PC-3 (cell line): ENCODE results near the gene C4orf50. TPM values are rescaled to one million over a fixed set of nuclear protein-coding genes. Genes with fewer than 3 reads are reported as not detected.

Experiments
- ATAC-seq: fragments of 200-7000 bp; cut with Tn5 transposase; 2 replicates; pipeline ENCODE4 v1.9.1; 2020; ENCODE audit warnings: mild to moderate bottlenecking, moderate library complexity
- BruUV-seq: library from RNA; stranded (reverse); fragments of 400-500 nt; replicated peaks from 2 replicates; lab custom pipeline; 2021; lab: Mats Ljungman, UMichigan
- CTCF ChIA-PET: fragments of 300-600 bp; sonication (Branson Sonifier 250); formaldehyde crosslinking; loops from one replicate; lab custom pipeline; 2022; ENCODE audit warnings: antibody characterized with exemption; lab: Charles Lee
- POLR2A ChIA-PET: fragments of 300-600 bp; sonication (Branson Sonifier 250); formaldehyde crosslinking; loops from one replicate; lab custom pipeline; 2022; ENCODE audit warnings: antibody characterized with exemption; ENCODE audit not compliant: unreplicated experiment; lab: Charles Lee
- DNase-seq: peaks from one replicate; pipeline ENCODE4 v3.0.0-alpha.2; 2015
- H2AFZ ChIP-seq: fragments of 300-600 bp; sonication (generic); 2 replicates; pipeline ENCODE4 v1.6.0; 2016; ENCODE audit warnings: antibody characterized with exemption, low read length
- H3F3A ChIP-seq: fragments of 300-600 bp; sonication (generic); one replicate; pipeline ENCODE4 v1.6.0; 2017; ENCODE audit warnings: antibody characterized with exemption, low read length, control low read depth, mild to moderate bottlenecking; ENCODE audit not compliant: unreplicated experiment
- H3K27ac ChIP-seq: fragments of 300-600 bp; sonication (generic); 2 replicates; pipeline ENCODE4 v1.5.1; 2016; ENCODE audit warnings: mild to moderate bottlenecking, low read length
- H3K27me3 ChIP-seq: fragments of 300-600 bp; sonication (generic); 2 replicates; pipeline ENCODE4 v1.6.1; 2016; ENCODE audit warnings: low read length, mixed read lengths
- H3K36me3 ChIP-seq: fragments of 300-600 bp; sonication (generic); 2 replicates; pipeline ENCODE4 v1.6.1; 2016; ENCODE audit warnings: low read depth, mixed run types, low read length, mixed read lengths
- H3K4me1 ChIP-seq: fragments of 300-600 bp; sonication (generic); 2 replicates; pipeline ENCODE4 v1.5.1; 2016; ENCODE audit warnings: low read length; ENCODE audit not compliant: insufficient read depth
- H3K4me2 ChIP-seq: fragments of 300-600 bp; sonication (generic); 2 replicates; pipeline ENCODE4 v1.6.0; 2016; ENCODE audit warnings: low read length
- H3K4me3 ChIP-seq: fragments of 300-600 bp; sonication (generic); 2 replicates; pipeline ENCODE4 v1.5.1; 2016; ENCODE audit warnings: mild to moderate bottlenecking, low read length, mixed read lengths
- H3K79me2 ChIP-seq: fragments of 300-600 bp; sonication (generic); 2 replicates; pipeline ENCODE4 v1.6.1; 2017; ENCODE audit warnings: low read length, mixed read lengths
- H3K9ac ChIP-seq: fragments of 300-600 bp; sonication (generic); 2 replicates; pipeline ENCODE4 v1.6.0; 2016; ENCODE audit warnings: mild to moderate bottlenecking, low read length
- H3K9me2 ChIP-seq: fragments of 300-600 bp; sonication (generic); replicated peaks from 2 replicates; pipeline ENCODE4 v1.6.1; 2016; ENCODE audit warnings: mixed run types, low read length, mixed read lengths
- H3K9me3 ChIP-seq: fragments of 300-600 bp; sonication (generic); 2 replicates; pipeline ENCODE4 v1.6.1; 2016; ENCODE audit warnings: low read length, mixed read lengths
- H4K20me1 ChIP-seq: fragments of 300-600 bp; sonication (generic); 2 replicates; pipeline ENCODE4 v1.6.1; 2016; ENCODE audit warnings: low read length, mixed read lengths
- CTCF ChIP-seq: fragments of 300-600 bp; sonication (generic); conservative IDR thresholded peaks from 2 replicates; pipeline ENCODE4 v1.5.1; 2017; ENCODE audit warnings: antibody characterized with exemption, low read depth, mild to moderate bottlenecking, low read length
- EZH2 ChIP-seq: fragments of 300-600 bp; sonication (generic); IDR thresholded peaks from one replicate; pipeline ENCODE4 v1.6.1; 2017; ENCODE audit warnings: antibody characterized with exemption, mild to moderate bottlenecking, low read length; ENCODE audit not compliant: unreplicated experiment
- EZH2phosphoT487 ChIP-seq: fragments of 300-600 bp; sonication (generic); IDR thresholded peaks from 2 replicates; pipeline ENCODE4 v1.6.1; 2018; ENCODE audit warnings: mild to moderate bottlenecking, antibody characterized with exemption, low read length, borderline replicate concordance
- intact Hi-C: fragments of 100-400 bp; cut with micrococcal nuclease; formaldehyde crosslinking; loops from 2 replicates; pipeline ENCODE4 v1.9.0; 2023
- total RNA-seq: library from RNA; depleted of rRNA; stranded (reverse); fragments of >200 nt; gene quantifications from 2 replicates; pipeline ENCODE4 v1.2.3, GENCODE V29; 2014

Gene C4orf50
- total RNA-seq, 1 experiment from 2014 or later, result not detected

- intact Hi-C loops, result no loop called here
- ChIA-PET CTCF (no interaction called here), POLR2A (no interaction called here)
- Histone ChIP-seq H2AFZ (no peak overlapping the region), H3K9me3 (no peaks in the 10 kb centered on the region), H3K27me3 (peaks cover 34% of the 10 kb centered on the region), H3K4me3 (no peak overlapping the region), H3F3A (no peaks in the 10 kb centered on the region), H3K79me2 (no peaks in the 10 kb centered on the region), H3K4me2 (no peak overlapping the region), H3K9me2 (no peaks in the 10 kb centered on the region), H3K36me3 (no peaks in the 10 kb centered on the region), H3K4me1 (peaks cover 9% of the 10 kb centered on the region), H4K20me1 (no peaks in the 10 kb centered on the region), H3K27ac (no peak overlapping the region), H3K9ac (no peak overlapping the region)
- DNase-seq (no peak), ATAC-seq (no peak)
- TF ChIP-seq EZH2phosphoT487, result no peak
- TF ChIP-seq EZH2, result no peak
- TF ChIP-seq CTCF, result no peak
- no TSS peak for BruUV-seq
These were observed 151.1 kb downstream of the C4orf50 start for GRCh38 chr4:5866841-5867813.

GRCh38 chr4:5865896-5866599 lies 152.2 kb downstream of the C4orf50 start:
- peaks cover 9% of the 10 kb centered on the region for H3K4me1 ChIP-seq
- no peaks in the 10 kb centered on the region for H3K79me2 ChIP-seq
- no peak overlapping the region for H3K4me3 ChIP-seq
- ATAC-seq, result no peak
- no peak overlapping the region for H3K27ac ChIP-seq
- H3K27me3 ChIP-seq, result peaks cover 33% of the 10 kb centered on the region
- no peaks in the 10 kb centered on the region for H3K9me2 ChIP-seq
- H3K4me2 ChIP-seq, result no peak overlapping the region
- DNase-seq, result no peak
- BruUV-seq, result no TSS peak
- no peaks in the 10 kb centered on the region for H4K20me1 ChIP-seq
- H3K9ac ChIP-seq, result no peak overlapping the region
- intact Hi-C loops, result no loop called here
- H3K9me3 ChIP-seq, result no peaks in the 10 kb centered on the region
- H3K36me3 ChIP-seq, result no peaks in the 10 kb centered on the region
- no peak overlapping the region for H2AFZ ChIP-seq
- ChIA-PET CTCF (no interaction called here), POLR2A (no interaction called here)
- H3F3A ChIP-seq, result no peaks in the 10 kb centered on the region
- TF ChIP-seq CTCF (no peak), EZH2 (no peak), EZH2phosphoT487 (no peak)
